IMR-90 (cell line): ENCODE measurements around the gene SNX2. TPM values are rescaled to one million over a fixed set of nuclear protein-coding genes. Genes with fewer than 3 reads are reported as not detected.

Source experiments
- ATAC-seq: fragments of 200-7000 bp; cut with Tn5 transposase; 2 replicates; pipeline ENCODE4 v1.9.1; 2020; ENCODE audit warnings: low read depth, mild to moderate bottlenecking, moderate library complexity
- BruUV-seq: library from RNA; stranded (reverse); fragments of 400-500 nt; replicated peaks from 2 replicates; lab custom pipeline; 2021; lab: Mats Ljungman, UMichigan
- CTCF ChIA-PET: fragments of 300-600 bp; formaldehyde crosslinking; extraction: SDS; loops from one replicate; lab custom pipeline; 2021; ENCODE audit warnings: antibody characterized with exemption; lab: Yijun Ruan, JAX
- POLR2A ChIA-PET: fragments of 300-600 bp; sonication (Branson Sonifier 250); formaldehyde crosslinking; loops from one replicate; lab custom pipeline; 2022; ENCODE audit warnings: antibody characterized with exemption; ENCODE audit not compliant: unreplicated experiment; lab: Charles Lee
- DNase-seq: peaks from one replicate; pipeline ENCODE4 v3.0.0; 2013
- H2AFZ ChIP-seq: replicated peaks from 2 replicates; pipeline ENCODE3; 2013; ENCODE audit warnings: low read length, mild to moderate bottlenecking; ENCODE audit not compliant: poor library complexity
- H2AK5ac ChIP-seq: 2 replicates; pipeline ENCODE4 v1.6.1; 2013; ENCODE audit warnings: low read depth, low read length, inconsistent platforms
- H2AK9ac ChIP-seq: replicated peaks from 2 replicates; pipeline ENCODE3; 2013; ENCODE audit warnings: mild to moderate bottlenecking, low read depth, low read length, moderate library complexity; ENCODE audit not compliant: poor library complexity
- H2BK120ac ChIP-seq: 2 replicates; pipeline ENCODE4 v1.6.1; 2013; ENCODE audit warnings: low read depth, low read length, inconsistent platforms
- H2BK15ac ChIP-seq: 3 replicates; pipeline ENCODE4 v1.6.1; 2013; ENCODE audit warnings: low read depth, low read length, inconsistent platforms
- H2BK20ac ChIP-seq: 2 replicates; pipeline ENCODE4 v1.6.1; 2013; ENCODE audit warnings: low read depth, mild to moderate bottlenecking, inconsistent platforms, low read length, moderate library complexity
- H2BK5ac ChIP-seq: 2 replicates; pipeline ENCODE4 v1.6.1; 2013; ENCODE audit warnings: mild to moderate bottlenecking, low read depth, low read length, inconsistent platforms; ENCODE audit not compliant: poor library complexity, severe bottlenecking
- H3K14ac ChIP-seq: replicated peaks from 2 replicates; pipeline ENCODE4 v1.6.1; 2013; ENCODE audit warnings: low read depth, low read length, inconsistent platforms
- H3K18ac ChIP-seq: 2 replicates; pipeline ENCODE4 v1.6.1; 2013; ENCODE audit warnings: low read depth, low read length, control low read depth
- H3K23ac ChIP-seq: 2 replicates; pipeline ENCODE4 v1.6.1; 2013; ENCODE audit warnings: low read depth, low read length, inconsistent platforms
- H3K27ac ChIP-seq: 2 replicates; pipeline ENCODE4 v1.5.1; 2013; ENCODE audit warnings: mild to moderate bottlenecking, control low read depth, low read length; ENCODE audit not compliant: insufficient read depth
- H3K27me3 ChIP-seq: 2 replicates; pipeline ENCODE4 v1.6.1; 2013; ENCODE audit warnings: low read length; ENCODE audit not compliant: control insufficient read depth, insufficient read depth
- H3K36me3 ChIP-seq: 2 replicates; pipeline ENCODE4 v1.6.1; 2013; ENCODE audit warnings: low read length, mixed read lengths; ENCODE audit not compliant: control insufficient read depth, insufficient read depth
- H3K4ac ChIP-seq: 2 replicates; pipeline ENCODE4 v1.6.1; 2013; ENCODE audit warnings: low read depth, low read length, inconsistent platforms
- H3K4me1 ChIP-seq: 2 replicates; pipeline ENCODE4 v1.6.1; 2013; ENCODE audit warnings: low read length, mixed read lengths; ENCODE audit not compliant: control insufficient read depth, insufficient read depth
- H3K4me2 ChIP-seq: 2 replicates; pipeline ENCODE4 v1.6.1; 2013; ENCODE audit warnings: low read depth, mild to moderate bottlenecking, control low read depth, low read length, moderate library complexity
- H3K4me3 ChIP-seq: 2 replicates; pipeline ENCODE4 v1.5.1; 2013; ENCODE audit warnings: low read depth, mild to moderate bottlenecking, control low read depth, low read length, moderate library complexity; ENCODE audit not compliant: insufficient read depth
- H3K56ac ChIP-seq: 2 replicates; pipeline ENCODE4 v1.6.1; 2013; ENCODE audit warnings: low read length, inconsistent platforms; ENCODE audit not compliant: insufficient read depth; ENCODE audit errors: extremely low read depth
- H3K79me1 ChIP-seq, 2 experiments: 2 replicates each; pipeline ENCODE4 v1.6.1; 2013; ENCODE audit warnings: low read length in 2 of 2, inconsistent platforms in 1 of 2, low read depth in 1 of 2
- H3K9ac ChIP-seq: 2 replicates; pipeline ENCODE4 v1.6.1; 2013; ENCODE audit warnings: low read depth, low read length, control low read depth
- H3K9me1 ChIP-seq: 2 replicates; pipeline ENCODE4 v1.6.1; 2013; ENCODE audit warnings: low read length, inconsistent platforms; ENCODE audit not compliant: insufficient read depth
- H3K9me3 ChIP-seq: 2 replicates; pipeline ENCODE4 v1.6.1; 2013; ENCODE audit warnings: low read length; ENCODE audit not compliant: control insufficient read depth, insufficient read depth
- H4K20me1 ChIP-seq: 2 replicates; pipeline ENCODE4 v1.6.1; 2013; ENCODE audit warnings: low read length, inconsistent platforms; ENCODE audit not compliant: insufficient read depth
- H4K5ac ChIP-seq: 2 replicates; pipeline ENCODE4 v1.6.1; 2013; ENCODE audit warnings: mild to moderate bottlenecking, low read depth, low read length, control low read depth
- H4K8ac ChIP-seq, 2 experiments: 2 replicates each; pipeline ENCODE4 v1.6.1; 2013; ENCODE audit warnings: low read depth in 2 of 2, low read length in 2 of 2, control low read depth in 1 of 2, inconsistent platforms in 1 of 2
- H4K91ac ChIP-seq: 2 replicates; pipeline ENCODE4 v1.6.1; 2013; ENCODE audit warnings: low read depth, low read length, inconsistent platforms; ENCODE audit not compliant: insufficient read depth
- BHLHE40 ChIP-seq: fragments of 150-350 bp; IDR thresholded peaks from 2 replicates; pipeline ENCODE4 v1.6.1; 2016; ENCODE audit warnings: mild to moderate bottlenecking, low read depth, low read length
- CEBPB ChIP-seq: IDR thresholded peaks from 2 replicates; pipeline ENCODE4 v1.6.1; 2012; ENCODE audit warnings: low read depth, low read length, improper control_type of control experiment
- CTCF ChIP-seq: conservative IDR thresholded peaks from 2 replicates; pipeline ENCODE4 v1.5.1; 2012; ENCODE audit warnings: mild to moderate bottlenecking, low read depth, low read length, improper control_type of control experiment
- MAZ ChIP-seq: IDR thresholded peaks from 2 replicates; pipeline ENCODE4 v1.6.1; 2012; ENCODE audit warnings: low read depth, mild to moderate bottlenecking, low read length, improper control_type of control experiment, moderate library complexity, borderline replicate concordance
- MXI1 ChIP-seq: IDR thresholded peaks from 2 replicates; pipeline ENCODE4 v1.6.1; 2012; ENCODE audit warnings: low read depth, mild to moderate bottlenecking, low read length, moderate library complexity, borderline replicate concordance
- POLR2A ChIP-seq: IDR thresholded peaks from 2 replicates; pipeline ENCODE4 v1.6.1; 2012; ENCODE audit warnings: mild to moderate bottlenecking, low read depth, low read length
- RAD21 ChIP-seq: IDR thresholded peaks from 2 replicates; pipeline ENCODE4 v1.6.1; 2012; ENCODE audit warnings: low read length, improper control_type of control experiment
- RCOR1 ChIP-seq: IDR thresholded peaks from 2 replicates; pipeline ENCODE4 v1.6.1; 2012; ENCODE audit warnings: mild to moderate bottlenecking, low read length, improper control_type of control experiment; ENCODE audit not compliant: insufficient replicate concordance
- RFX5 ChIP-seq: IDR thresholded peaks from 2 replicates; pipeline ENCODE4 v1.8.0; 2012; ENCODE audit warnings: low read depth, mild to moderate bottlenecking, low read length, moderate library complexity
- WGBS, 2 experiments: methylation state at CpG; one replicate each; pipeline versions ENCODE4 v1.1.5 to v1.1.7; 2013; ENCODE audit warnings: missing lambda C conversion rate in 2 of 2; ENCODE audit not compliant: insufficient read length in 1 of 2; ENCODE audit errors: extremely low coverage in 2 of 2; 5-methylcytosine and 5-hydroxymethylcytosine counted together
- dilution Hi-C: fragments of 300-500 bp; cut with HindIII; formaldehyde crosslinking; loops from one replicate; pipeline ENCODE4 v1.14.3; 2018; ENCODE audit warnings: low sequenced_read_pairs; ENCODE audit not compliant: unreplicated experiment
- in situ Hi-C: fragments of 300-500 bp; cut with MboI; formaldehyde crosslinking; loops from 3 replicates; pipeline ENCODE4 v1.14.3; 2019; ENCODE audit warnings: low sequenced_read_pairs, inconsistent platforms, mixed read lengths
- intact Hi-C: fragments of 100-400 bp; cut with micrococcal nuclease; formaldehyde crosslinking; loops from 2 replicates; pipeline ENCODE4 v1.10.0; 2022
- polyA plus RNA-seq, 3 experiments: library from polyadenylated mRNA; depleted of rRNA; stranded (reverse); fragments of >200 nt; gene quantifications; 2 replicates each; pipeline ENCODE4 v1.2.3, GENCODE V29; 2012; ENCODE audit warnings: low replicate concordance in 1 of 3
- total RNA-seq: library from RNA; depleted of rRNA; stranded (reverse); fragments of >200 nt; gene quantifications from 2 replicates; pipeline ENCODE4 v1.2.3, GENCODE V29; 2012

Gene SNX2
- total and polyA plus RNA-seq, 2 of the 4 experiments (the other 2 are of a cell fraction), result 26.3 to 52.9 TPM

DNA sequence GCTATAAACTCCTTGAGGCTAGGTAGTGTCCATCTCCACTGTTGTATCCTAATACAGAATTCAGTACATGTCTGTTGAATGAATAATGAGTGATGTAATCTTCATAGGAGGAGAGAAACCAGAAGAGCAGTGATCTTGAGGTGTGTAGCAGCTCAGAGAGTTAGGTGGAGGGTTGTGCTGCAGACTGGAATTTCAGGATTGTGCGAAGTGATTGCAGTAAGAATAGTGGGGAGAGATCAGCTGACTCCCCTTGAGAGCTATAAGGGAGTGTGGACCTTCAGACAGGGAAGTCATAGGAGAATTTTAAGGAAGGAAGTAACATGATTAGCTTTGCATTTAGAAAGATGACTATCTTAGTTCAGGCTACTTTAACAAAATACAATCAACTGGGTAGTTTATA lies 74.9 kb downstream of the SNX2 start:
- Histone ChIP-seq H3K4me2 (no peak overlapping the region), H2BK15ac (no peak overlapping the region), H3K18ac (no peak overlapping the region), H4K5ac (no peak overlapping the region), H4K8ac (no peak overlapping the region), H3K27ac (no peak overlapping the region), H3K23ac (no peak overlapping the region), H2AFZ (no peak overlapping the region), H3K4me3 (no peak overlapping the region), H2BK5ac (no peak overlapping the region), H3K14ac (no peak overlapping the region), H3K4ac (no peak overlapping the region), H2BK120ac (no peak overlapping the region), H2AK9ac (no peak overlapping the region), H3K9me3 (no peaks in the 10 kb centered on the region), H3K56ac (no peak overlapping the region), H3K9ac (no peak overlapping the region), H2BK20ac (no peak overlapping the region), H2AK5ac (no peak overlapping the region), H4K91ac (no peak overlapping the region), H3K9me1 (peaks cover 3% of the 10 kb centered on the region; the same call in 1 of the 2 replicates), H3K36me3 (0 out of 2 replicates have a peak, but pooled peaks cover 1% of the 10 kb centered on the region), H3K4me1 (peaks cover 2% of the 10 kb centered on the region; the same call in 1 of the 2 replicates), H3K79me1 (peaks cover 16 to 32% of the 10 kb centered on the region in 2 experiments), H3K27me3 (no peaks in the 10 kb centered on the region), H4K20me1 (no peaks in the 10 kb centered on the region; the same call in none of the 2 replicates)
- ATAC-seq, result no peak
- dilution Hi-C loops (no loop called here), in situ Hi-C loops (loop anchor here (10.0 kb wide), 1 partner anchor 305 kb away; no protein-coding TSS in a partner anchor), intact Hi-C loops (loop anchor here (10.0 kb wide), 2 partner anchors 145 to 335 kb away; no protein-coding TSS in a partner anchor)
- no peak for TF ChIP-seq CTCF
- TF ChIP-seq RAD21, result no peak
- no peak for TF ChIP-seq POLR2A
- no peak for TF ChIP-seq MXI1
- TF ChIP-seq BHLHE40, result no peak
- TF ChIP-seq RCOR1, result no peak
- TF ChIP-seq CEBPB, result no peak
- no peak for TF ChIP-seq RFX5
- TF ChIP-seq MAZ, result no peak
- ChIA-PET POLR2A (interaction anchor here (0.6 kb wide), 1 partner anchor 74 kb away, joined by 3 read pairs; no protein-coding TSS in a partner anchor), CTCF (interaction anchor here (0.6 kb wide), 1 partner anchor 69 kb away, joined by 3 read pairs; no protein-coding TSS in a partner anchor)
- BruUV-seq, result no TSS peak
- DNase-seq, result no peak
- WGBS, 2 experiments, result 100% methylated on average over 1 of the region's 1 CpG; no CpG with 5 or more reads in 1 of the 2 experiments
